HG03280 (cell line): ENCODE results near the gene RBMS3.

ENCODE experiments used
- ATAC-seq: cut with Tn5 transposase; IDR thresholded peaks from one replicate; pipeline ENCODE4 v1.9.1; 2021; ENCODE audit warnings: mild to moderate bottlenecking, moderate library complexity; ENCODE audit not compliant: unreplicated experiment

RBMS3 gene

DNA sequence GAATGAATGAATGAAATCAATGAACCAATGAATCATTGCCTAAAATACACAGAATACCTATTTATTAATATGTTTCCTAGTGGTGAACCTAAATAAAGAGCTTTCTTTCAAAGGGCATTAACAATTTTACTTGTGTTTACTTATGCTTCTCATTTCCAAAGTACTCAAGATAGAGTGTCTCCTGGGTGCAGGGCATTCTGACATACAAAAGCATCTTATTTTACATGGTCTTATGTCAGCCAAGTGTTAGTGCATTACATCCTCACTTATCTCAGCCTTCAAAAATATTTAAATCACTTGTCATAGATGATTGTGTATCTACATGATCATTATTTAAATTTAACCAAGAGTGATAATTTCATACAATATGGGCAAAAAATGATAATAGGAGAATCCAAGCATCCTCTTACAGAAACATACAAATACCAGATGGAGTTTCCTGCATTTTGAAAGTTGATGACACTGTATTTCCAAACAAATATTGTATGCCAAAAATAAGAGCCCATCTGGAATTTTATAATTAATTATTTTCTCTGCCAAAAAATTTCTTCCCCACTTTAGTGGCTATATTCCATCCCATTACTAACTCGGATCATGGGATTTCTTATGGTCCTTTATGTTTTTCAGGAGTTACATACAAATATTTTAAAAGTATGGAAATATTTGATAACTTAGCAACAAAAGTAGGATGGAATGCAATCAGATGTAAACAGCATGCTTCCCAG lies 279.0 kb downstream of the RBMS3 start:
- no peak for ATAC-seq

DNA sequence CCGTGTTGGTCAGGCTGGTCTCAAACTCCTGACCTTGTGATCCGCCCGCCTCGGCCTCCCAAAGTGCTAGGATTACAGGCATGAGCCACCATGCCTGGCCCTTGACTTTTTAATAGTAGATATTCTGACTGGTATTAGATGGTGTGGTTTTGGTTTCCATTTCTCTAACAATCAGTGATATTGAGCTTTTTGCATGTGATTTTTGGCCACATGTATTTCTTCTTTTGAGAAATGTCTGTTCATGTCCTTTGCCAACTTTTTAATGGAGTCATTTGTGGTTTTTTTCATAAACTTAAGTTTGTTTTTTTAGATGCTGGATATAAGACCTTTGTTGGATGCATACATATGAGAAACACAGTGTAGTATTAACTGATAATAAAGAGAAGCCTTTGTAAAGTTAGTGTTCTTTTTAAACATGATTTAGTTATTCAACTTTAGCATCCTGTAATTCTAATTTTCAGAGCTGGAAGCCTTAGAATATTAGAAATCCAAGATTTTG lies 280.8 kb downstream of the RBMS3 start:
- ATAC-seq, result no peak

DNA sequence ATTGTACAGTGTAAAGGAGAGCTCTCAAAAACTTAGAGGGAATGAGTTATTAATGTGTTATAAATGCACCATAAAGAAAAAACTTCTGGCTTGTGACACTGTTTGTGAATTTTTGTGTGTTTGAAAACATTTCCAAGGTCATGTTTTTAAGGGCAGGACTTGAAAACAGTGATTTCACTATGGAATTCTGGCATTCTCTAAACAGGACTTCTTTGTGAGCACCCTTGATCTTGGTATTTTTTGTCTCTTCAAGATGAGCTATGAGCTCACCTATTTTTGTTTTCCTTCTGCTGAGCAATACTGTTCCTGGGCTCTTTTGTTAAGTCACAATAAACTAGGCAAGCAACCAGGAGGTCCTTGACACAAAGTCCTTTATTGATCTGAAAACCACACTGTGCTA lies 284.4 kb downstream of the RBMS3 start:
- ATAC-seq, result no peak

DNA sequence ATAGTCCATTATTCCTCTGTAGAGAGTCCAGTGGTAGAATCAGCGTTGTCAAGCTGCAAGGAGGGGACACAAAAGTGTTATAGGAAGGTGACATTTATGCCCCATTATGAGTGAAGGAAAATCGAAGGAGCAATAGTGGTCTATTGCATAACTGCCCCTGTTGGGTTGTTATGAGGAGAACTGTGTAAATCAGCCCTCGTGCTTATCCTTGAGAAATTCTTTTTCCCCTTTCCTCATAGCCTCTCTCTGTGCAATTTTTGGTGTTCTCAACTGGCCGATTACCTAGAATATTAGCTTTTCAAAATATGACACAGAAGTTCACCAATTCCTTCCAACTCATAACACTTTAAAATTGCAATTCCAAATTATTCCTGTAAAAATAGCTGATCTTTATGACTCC lies 286.6 kb downstream of the RBMS3 start:
- ATAC-seq, result no peak

DNA sequence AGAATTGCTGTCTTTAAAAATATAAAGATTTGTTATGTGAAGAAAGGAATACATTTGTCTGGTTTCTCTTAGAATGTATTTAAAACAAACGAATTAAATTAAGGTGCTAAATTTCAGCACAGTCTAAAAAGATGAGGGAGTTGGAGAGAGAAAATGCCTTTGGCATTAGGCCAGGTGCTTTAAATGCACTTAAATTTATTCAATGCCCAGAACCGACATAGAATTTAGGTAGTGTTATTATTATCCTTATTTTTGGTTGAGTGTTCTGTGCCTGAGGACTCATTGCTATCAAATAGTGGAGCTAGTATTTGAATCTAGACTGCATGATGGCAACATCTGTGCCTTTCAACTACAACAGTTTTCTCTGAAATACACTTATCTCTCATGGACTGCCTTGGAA lies 287.5 kb downstream of the RBMS3 start:
- ATAC-seq, result no peak

DNA sequence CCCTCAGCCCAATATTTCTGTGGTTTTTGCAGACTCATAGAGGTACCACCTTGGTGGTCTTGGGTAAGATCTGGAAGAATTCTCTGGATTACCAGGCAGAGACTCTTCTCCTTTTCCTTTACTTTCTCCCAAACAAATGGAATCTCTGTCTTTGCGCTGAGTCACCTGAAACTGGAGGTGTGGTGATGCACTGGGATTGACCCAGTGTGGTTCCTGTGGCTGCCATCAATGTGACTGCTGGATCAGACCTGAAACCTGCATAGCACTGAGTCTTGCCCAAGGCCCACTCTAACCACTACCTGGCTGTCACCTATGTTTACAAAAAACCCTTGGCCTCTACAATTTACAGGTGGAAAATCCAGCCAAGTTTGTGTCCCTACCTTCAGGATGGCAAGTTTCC lies 295.3 kb downstream of the RBMS3 start:
- ATAC-seq, result no peak

DNA sequence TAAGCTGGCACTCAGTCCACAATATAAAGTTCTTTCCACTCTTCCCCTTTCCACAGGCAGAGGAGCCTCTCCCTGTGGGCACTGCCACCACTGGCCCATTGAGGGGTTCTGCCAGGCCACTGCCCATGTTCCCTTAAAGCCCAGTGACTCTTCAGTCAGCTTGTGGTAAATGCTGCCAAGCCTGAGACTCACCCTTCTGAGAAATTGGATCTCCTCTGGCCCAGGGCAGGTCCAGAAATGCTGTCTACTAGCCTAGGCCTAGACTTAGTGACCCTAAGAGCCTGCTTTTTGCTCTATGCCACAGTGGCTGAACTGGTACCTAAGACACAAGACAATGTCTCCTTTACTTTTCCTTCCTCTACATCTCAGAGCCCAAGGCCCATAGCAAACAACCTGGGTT lies 295.8 kb downstream of the RBMS3 start:
- ATAC-seq, result no peak

DNA sequence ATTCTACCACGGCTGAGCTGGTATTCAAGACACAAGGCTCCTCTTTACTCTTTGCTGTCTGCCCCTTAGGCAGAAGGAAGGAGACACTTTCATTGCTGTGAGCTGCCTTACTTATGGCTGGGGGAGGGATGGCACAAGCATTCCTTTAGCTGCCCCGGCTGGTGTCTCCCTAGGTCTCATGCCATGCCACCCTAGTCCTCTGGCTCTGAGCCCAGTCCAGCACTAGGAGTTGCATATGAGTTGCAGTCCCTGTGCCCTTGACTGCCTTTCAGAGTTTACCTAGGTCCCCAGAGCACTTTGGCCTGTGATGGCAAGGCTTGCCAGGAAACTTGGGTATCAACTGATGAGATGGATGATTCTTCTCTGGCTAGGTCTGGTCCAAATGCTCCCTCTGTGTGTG lies 296.4 kb downstream of the RBMS3 start:
- no peak for ATAC-seq

DNA sequence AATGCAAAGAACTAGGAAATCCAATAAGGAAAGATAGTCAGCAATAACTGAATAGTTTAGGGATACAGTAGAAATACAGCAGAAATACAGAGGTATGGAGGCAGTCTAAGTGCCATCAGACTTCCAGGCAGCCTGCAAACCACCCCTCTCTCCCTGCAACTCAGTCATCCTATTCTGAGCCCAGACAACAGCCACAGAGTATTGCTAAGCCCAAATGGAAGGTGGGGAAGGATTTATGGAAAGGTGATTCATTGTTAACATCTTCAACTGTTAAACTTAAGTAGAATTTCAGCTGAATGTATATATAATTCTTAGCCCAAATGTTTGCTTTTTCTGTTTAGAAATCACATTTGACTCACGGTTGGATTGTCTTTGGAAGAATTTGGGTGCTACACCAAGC lies 300.4 kb downstream of the RBMS3 start:
- ATAC-seq, result no peak

DNA sequence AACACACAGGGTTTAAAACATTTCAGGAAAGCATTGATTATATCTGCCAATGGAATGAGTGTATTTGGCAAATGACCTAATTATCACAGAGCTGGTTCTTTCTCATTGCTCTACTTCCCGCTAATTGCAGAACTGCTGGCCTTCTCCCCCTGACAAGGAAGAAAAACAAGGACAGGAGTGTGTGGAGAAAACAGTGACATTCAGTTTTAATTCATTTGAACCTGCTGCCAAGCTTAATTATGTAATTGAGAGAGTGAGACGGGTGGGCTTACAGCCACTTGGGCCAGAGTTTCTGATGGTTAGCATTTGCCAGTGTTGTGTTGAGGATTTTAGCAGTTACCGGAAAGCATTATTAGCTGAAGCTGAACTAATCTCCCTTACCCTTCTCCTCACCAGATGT lies 301.4 kb downstream of the RBMS3 start:
- ATAC-seq, result no peak

DNA sequence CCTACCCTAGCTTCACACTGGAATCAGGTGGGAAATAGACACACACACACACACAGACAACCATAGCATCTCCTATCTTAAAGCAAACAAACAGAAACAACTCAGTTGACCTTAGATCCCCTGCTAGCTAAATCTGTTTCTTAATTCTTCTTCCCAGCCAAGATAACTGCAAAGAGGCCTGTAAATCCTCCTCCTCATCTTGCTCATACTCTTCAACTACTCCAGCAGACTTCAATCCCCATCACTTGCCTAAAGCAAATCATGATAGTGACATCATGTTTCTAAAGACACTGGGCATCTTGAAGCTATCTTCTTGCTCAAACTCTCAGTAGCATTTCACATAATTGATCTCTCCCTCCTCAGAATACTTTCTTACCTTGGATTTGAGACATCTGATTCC lies 303.0 kb downstream of the RBMS3 start:
- no peak for ATAC-seq

DNA sequence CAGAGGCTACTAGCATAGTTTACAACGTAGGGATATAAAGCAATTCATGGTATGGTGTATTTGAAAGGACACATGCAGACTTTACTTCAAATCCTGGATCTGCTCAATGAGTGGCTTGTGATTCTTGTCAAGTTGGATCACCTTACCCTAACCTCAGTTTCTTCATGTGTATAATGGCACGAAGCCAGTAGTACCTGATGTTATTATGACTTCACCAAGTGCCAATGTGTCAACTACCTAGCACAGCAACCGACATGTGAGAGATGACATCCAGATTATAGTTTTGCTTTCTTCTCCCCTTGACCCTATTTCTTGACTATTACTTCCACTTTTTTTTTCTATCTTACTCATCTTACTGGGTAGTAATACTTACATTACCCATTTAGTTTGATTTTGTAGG lies 304.5 kb downstream of the RBMS3 start:
- ATAC-seq, result no peak

DNA sequence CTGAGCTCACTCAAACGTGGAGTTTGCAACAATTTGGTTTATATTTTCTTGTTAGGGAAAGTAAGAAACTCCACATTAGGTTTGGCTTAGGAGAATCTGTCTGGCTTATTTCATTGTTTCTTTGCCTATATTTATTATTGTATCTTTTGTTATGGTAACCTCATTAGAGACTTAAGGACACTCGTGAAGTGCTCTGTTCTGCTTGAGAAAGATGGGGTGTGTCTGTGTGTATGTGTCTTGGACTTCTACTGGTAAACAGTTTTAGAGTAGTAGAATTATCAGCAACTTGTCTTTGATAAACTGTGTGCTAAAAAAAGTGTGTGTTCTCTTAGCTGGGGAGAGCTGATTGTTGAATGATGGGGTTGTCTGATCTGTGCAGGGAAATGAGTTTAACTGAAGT lies 306.5 kb downstream of the RBMS3 start:
- no peak for ATAC-seq

DNA sequence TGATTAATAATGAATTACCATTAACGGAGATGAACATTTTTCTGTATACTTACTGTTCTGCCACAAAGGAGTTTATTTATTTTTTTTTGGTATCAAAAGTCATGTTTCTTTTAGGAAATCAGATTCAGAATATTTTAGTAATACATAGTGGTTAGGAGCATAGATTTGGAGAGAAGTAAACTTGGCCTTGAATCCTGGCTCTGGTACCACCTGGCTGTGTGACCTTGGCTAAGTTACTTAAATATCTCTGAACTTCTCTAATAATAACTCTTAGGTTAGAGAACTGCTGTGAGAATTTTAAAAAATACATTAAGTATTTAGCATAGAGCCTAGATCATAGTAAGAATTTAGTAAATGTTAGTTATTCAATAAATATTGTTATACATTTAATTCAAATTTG lies 309.1 kb downstream of the RBMS3 start:
- ATAC-seq, result no peak

DNA sequence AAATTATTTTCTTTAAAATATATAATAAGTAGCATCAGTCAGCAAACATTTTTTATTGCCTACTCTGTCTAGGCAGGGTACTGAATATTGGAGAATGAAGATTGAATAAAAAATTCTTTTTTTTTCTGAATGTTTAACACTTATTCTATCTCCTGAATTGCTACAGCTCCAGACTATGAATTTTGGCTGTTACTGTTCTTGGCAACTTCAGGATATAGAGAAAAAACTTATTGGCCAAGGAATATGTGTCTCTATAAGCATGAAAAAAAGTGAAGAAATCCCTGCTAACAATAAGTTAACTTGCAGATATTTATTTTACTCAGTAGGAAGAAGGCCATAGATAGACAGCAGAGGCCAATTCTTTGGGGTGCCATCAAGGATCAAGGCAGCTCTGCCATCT lies 309.6 kb downstream of the RBMS3 start:
- no peak for ATAC-seq

DNA sequence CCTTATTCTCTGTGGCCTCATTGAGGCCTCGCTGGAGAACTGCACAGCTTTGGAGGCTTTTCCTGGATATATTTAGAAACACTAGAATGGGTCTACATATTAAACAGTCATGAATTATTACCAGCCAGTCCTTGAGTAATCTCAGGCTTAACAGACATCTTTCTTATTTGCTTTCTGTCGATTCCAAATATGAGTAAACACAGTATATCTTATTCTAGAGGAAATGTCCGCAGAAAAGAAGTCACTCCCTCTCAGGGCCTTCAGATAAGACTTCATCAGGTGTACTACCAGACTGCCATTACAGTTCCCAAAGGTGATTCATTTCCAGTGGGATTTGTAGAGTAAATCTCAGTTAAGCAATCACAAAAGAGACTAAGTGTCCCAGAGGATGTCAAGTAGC lies 310.7 kb downstream of the RBMS3 start:
- no peak for ATAC-seq

DNA sequence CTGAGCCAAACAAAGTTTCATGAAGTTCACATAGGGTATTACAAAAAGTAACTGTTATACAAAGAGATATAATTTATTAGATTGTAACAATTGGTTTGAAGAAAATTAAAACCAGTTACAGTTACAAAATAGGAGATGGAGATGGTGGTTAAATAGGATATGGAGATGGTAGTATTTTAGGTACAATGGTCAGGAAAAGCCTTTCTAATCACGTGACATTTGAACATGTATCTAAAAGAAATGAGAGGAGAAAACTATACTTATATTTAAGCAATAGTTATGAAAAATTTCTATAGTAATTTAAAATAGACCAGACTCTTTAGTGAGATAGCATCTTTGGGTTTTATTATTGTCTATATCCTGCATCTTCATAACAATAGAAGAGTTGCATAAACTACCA lies 312.9 kb downstream of the RBMS3 start:
- ATAC-seq, result no peak

DNA sequence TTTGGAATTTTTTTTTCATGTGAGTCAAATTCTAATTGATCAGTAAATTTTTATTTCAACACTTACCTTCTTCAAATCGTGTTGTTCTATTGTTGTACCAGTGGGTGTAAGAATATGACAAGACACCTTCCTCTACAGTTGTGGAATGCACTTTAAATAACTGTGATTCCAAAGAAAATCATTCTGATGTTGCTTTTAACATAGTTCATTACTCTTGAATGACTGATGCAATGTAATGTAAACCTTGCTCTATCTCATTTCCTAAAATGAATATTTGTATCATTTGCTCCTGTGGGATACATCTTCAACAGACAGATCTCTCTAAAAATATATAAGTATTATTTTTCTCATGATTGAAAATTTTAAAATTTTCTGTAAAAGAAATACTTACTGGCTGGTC lies 313.4 kb downstream of the RBMS3 start:
- ATAC-seq, result no peak

DNA sequence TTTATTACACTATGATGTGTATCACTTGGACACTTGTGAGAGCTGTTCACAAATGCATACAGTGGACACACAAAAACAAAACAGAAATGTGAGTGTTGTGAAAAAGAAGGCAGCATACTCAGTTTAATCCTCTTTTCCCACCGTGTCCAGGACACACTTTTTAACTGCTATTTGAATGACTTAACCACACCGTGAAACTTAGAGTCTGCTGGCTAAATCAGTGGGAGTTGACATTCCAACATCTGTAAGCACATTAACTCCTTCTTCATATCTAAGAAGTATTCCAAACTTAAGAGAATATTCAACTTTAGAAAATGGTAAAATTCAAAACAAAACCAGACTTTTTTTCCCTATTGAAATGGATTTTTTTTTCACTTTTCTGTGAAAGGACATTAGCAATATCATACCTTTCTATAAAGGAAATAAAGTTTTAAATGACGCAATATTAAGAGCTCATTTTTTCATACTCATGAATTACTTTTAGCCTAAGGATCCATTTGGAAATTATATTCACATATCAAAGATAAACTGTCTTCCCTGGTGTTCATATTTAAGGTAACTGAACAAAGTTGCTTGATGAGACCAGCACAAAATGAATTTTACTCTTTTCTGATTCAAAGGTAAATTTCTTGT lies 316.6 kb downstream of the RBMS3 start:
- ATAC-seq, result no peak

DNA sequence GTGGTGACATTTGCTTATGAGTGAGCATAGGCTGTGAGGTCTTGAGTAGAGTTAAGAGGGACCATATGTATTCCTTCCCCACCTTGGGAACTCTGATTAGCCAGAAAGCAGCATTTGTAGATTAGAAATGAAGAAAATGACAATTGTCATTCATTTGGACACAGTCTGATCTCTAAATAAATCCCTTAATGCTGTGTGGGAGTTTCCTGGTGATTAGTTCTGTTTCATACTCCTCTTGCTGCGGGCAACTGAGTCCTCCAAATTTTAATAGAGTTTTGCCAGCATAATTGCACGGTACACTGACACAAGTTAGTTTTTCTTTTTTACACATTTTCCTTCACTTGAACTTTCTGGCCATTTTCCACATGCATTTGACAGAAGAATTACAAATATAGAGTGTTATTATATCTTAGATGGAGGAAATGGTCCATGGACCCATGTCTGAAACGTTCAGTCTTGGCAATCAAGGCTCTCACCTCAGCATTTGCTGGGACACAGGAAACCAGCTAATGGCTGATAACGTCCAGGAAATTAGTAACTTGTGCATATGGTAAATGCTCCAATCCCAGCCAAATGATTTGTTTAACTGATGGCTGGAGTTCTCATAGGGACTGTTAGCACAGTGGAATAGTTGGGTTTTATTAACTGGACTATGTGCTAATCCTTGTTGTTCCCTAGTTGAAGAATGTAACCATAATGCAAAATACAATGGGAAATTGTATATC lies 321.2 kb downstream of the RBMS3 start:
- no peak for ATAC-seq

DNA sequence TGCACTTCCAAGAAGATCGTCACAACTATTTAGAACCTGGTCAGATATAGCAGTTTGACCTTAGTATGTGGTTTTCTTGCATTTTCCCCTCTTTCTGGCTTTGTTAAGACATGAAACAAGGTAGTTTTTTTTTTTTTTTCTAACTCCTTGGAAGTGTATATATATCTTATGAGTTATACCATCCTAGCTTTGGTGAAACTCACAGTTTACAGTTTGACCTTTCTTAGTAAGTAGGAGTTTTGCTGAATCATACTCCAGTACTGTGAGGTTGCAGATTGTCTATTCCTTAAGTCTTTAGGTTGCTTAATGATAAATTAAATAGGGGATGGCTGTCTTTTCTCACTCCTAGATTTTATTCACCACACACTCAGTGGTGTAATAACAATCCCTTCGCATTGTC lies 325.0 kb downstream of the RBMS3 start:
- ATAC-seq, result no peak

DNA sequence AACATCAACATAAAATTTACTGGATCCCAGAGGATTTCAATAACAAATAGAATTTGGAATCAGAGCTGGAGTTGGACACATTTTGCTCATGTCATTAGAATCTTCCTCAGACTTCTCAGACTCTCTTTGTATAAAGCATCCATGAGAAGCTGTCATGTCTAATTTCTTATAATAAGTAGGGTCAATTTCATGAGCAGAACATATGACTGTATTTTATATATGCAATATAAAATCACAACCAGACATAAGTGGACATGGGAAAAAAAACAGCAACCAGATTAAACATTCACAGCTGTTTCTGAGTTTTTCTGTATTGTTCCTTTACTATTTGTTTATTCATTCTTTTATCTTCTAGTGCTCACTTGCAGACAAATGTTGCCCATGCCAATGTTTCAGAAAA lies 325.5 kb downstream of the RBMS3 start:
- ATAC-seq, result no peak
